Occipital lobe (tissue), 2 donors: Measurements from ENCODE around the gene TUBB2B. TPM values are rescaled to one million over a fixed set of nuclear protein-coding genes. Genes with fewer than 3 reads are reported as not detected.
A peak's percentile ranks its signal among the peaks of the same experiment; 100 is the strongest.
"Not testable (repeated sequence)": the region's sequence is repeated elsewhere in the genome, so short reads cannot be mapped to it uniquely, and the experiment has no call there.

ENCODE experiments used
- DNase-seq: peaks from one replicate; lab custom pipeline; 2025; lab: John Stamatoyannopoulos, UW
- total RNA-seq: library from RNA; depleted of rRNA; stranded (reverse); fragments of >200 nt; gene quantifications from one replicate; pipeline ENCODE4 v1.2.3, GENCODE V29; 2014

TUBB2B gene
- total RNA-seq, 1 donor from 2014 or later: 4,324 TPM

DNA sequence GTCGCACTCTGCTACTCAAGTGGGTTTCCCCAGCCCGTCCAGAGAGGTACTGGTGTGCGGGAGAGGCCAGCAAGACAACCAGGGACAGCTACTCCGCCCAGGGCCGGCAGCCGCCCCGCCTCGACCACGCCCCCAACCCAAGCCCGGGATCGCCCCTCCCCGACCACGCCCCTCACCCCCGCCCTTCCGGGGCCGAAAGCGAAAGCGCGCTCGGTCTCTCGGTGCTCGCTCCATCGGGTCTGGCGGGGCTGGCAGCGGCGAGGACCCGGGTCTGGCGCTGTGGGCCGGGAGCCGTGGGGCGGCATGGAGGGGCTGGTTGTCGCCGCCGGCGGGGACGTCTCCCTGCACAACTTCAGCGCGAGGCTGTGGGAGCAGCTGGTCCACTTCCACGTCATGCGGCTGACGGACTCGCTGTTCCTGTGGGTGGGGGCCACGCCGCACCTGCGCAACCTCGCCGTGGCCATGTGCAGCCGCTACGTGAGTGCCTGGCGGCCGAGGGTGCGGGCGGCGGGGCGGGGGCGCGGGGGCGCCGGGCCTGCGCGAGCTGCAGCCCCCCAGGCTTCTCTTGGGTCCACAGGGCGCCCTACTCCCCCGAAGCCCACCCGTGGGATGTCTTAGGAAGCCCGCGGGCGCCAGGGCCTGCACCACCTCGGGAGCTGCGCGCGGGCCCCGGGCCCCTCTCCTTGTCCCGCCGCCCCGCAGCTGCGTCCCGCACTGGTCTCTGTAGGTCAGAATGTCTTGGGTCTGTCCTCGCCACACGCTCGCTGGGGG is 31.5 kb upstream of the TUBB2B start, which contains the start of gene PSMG4:
Gene PSMG4 (plus strand): TSS at position 228 of the 771 bp plus-strand sequence. CDS start 76 bp downstream, at position 304.
- peak; percentile 92 for DNase-seq

- no peak for DNase-seq
Measured at GRCh38 chr6:3258201-3258600, 30.7 kb upstream of the TUBB2B start.

DNA sequence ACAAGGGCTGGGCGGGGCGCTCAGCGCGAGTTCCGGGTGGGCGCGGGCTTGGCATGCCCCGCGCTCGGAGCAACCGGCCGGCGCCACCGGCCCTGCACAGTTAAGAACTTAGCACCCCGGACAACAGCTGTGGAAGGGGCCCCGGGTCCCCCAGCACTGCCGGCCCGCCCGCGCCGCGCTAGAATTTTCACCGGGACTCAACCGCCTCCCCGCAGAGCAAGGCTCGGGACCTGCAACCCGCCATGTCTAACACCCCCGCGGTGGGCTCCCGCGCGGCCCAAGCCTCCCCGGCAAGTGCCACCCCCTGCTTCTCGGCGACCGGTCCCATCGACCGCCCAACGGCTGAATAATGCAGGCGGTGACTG is 26.1 kb upstream of the TUBB2B start:
- DNase-seq: no peak

- no peak for DNase-seq
Measured at GRCh38 chr6:3252861-3253596, 25.6 kb upstream of the TUBB2B start.

DNA sequence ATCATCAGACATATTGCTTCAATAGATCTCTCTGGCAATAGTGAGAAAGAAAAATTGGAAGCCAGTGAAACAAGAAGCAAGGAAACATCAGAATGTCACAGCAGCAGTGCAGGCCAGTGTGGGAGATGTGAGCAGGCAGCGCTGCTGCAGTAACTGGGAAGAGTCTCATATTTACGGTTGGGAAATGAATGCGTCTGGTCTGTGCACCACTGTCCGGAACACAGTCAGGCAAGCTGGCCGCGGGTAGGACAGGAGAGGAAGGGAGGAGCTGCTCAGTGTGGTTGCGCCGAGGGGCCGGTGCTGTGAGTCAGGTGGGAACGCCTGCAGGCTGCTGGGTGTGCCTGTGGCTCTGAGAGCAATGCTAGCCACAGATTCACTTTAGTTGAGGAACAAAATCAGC is 24.9 kb upstream of the TUBB2B start:
- DNase-seq: no peak

- peak; percentile 72 for DNase-seq
Measured at GRCh38 chr6:3251462-3252314, 24.2 kb upstream of the TUBB2B start.

GRCh38 chr6:3250231-3250675 is 22.8 kb upstream of the TUBB2B start:
- no peak for DNase-seq

DNA sequence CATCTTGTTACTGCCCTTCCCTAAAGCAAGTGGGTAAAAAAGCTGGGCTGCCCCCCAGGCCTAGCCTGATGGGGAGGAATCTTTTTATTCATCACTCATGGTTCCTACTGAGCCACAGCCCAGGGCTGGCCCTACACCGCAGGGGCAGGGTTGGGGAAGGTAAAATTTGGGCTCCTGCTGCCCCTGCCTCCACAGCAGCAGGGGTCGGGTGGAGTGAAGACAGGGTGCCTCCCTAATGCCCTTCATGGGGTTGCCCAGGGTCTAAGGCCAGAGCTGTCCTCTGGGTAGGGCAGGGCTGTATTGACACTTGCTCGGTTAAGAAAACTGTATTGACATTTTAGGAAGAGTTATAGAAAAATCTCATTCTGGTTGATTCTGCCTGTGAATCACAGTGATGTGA is 22.4 kb upstream of the TUBB2B start:
- DNase-seq: no peak

DNA sequence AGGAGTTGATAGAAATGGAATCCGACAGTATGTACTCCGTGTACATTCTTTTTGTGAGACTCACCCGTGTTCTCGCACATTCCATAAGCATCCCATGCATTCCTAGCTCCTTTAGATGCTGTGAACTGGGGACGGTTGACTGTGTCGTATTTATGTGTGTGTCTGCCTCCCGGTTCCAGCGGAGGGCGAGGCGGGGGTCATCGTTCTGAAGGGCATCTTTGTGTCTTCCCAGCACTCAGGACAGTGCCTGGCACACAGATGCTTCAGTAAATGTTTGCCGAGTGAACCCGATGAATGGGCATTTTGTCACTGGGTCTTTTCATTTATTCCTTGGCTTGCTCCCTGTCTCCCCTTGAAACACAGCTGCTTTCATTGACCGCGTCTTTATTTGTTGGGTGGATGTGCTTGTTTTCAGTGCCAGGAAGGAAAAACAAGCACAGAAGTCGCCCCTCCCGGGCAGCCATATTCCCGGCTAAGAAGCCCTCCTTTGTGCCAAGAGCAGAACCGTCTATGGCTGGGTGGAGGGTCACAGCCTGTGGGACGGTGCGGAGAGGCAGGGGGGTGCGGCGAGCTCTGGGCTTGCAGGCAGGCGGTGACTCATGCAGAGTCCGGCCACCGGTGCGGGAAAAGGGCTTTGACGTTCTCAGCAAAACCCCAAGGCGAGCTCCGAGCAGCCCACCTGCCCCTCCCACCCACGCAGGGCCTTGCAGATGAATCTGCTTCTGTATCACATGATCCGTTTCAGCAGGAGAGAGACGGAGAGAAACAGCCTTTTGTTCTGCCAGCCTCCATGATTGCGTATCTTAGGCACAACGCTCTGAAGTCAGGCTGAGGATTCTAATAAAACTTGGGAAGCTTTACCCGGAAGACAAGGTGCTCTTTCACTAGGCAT is 20.0 kb upstream of the TUBB2B start:
- peak; percentile 91 for DNase-seq

DNA sequence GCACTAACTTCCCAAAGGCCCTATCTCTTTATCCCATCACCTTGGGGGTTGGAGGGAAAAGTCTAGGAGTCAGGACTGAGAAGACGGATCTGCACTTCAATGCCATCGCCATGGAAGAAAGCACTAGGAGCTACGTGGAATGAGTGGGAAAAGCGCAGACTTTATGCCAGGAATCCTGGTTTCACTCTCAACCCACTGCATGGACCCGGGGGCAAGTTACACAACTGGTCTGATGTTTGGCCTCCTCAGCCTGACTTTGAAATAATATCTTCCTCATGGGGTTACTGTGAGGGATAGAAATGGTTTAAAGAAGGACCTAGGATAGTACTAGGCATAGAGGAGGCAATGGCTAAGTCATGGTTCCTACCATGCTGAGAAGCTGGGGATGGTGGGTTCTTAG is 17.8 kb upstream of the TUBB2B start:
- no peak for DNase-seq

GRCh38 chr6:3244832-3245161 is 17.3 kb upstream of the TUBB2B start:
- not testable (repeated sequence) for DNase-seq

DNA sequence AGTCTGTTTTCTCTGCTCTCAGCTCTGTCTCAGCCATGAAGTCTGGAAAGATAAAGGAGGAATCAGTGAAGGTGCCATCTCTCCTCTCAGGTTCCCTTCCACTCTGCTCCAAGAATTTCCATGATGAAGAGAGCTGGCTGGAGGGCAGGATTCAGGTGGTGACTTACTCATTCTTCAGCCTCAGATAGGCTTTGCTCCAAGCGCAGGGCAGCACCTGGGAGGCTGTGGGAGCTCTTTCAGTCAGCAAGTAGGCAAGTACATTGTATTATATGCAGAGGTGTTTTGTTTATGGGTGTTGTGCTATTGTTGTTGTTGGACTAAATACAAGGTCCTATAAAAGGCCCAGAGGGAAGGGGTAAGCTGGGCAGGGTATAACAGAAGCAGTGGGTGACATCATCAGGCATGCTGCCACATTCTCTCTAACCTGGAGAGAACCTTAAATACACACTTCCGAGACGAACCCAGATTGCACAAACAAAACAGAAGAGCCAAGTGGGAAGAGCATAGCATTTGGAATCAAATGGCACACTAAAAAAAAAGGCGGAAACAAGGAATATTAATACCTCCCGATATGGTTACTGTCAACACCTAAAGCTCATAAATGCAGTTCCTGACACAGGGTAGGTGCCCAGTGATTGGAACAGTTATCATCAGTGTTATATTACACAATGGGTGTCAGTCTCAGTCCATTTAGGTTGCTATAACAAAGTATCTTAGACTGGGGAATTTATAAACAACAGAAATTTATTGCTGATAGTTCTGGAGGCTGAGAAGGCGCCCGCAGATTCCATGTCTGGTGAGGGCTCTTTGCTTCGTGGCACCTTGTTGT is 16.8 kb upstream of the TUBB2B start:
- no peak for DNase-seq

DNA sequence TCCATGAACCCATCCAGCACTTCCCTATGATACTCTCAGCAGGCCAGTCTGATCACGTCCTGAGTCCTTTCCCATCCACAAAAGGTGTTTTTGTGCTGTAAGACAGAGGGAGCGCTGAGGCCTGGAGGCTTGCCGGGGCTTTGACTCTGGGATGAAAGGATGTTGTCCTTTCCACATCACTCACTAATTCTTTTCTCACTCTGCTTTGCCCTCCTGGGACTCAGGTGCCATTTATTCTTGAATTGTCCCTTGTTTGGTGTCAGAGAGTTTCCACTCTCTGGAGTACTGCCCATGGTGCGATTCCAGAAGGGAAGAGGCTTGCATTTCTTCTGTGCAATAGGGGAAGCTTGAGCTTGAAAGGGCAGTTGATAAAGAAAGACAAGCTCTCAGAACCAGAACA is 15.3 kb upstream of the TUBB2B start:
- no peak for DNase-seq

DNA sequence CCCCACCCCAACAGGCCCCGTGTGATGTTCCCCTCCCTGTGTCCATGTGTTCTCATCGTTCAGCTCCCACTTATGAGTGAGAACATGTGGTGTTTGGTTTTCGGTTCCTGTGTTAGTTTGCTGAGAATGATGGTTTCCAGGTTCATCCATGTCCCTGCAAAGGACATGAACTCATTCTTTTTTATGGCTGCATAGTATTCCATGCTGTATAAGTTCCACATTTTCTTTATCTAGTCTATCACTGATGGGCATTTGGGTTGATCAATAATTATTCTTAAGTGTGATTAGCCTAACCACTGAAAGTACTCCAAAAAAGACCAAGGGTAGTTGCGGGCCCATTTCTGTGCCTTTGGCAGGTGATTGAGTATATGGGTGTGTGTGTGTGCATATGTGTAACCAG is 14.3 kb upstream of the TUBB2B start:
- DNase-seq: not testable (repeated sequence)

- no peak for DNase-seq
Measured at GRCh38 chr6:3240595-3240994, 13.1 kb upstream of the TUBB2B start.

DNA sequence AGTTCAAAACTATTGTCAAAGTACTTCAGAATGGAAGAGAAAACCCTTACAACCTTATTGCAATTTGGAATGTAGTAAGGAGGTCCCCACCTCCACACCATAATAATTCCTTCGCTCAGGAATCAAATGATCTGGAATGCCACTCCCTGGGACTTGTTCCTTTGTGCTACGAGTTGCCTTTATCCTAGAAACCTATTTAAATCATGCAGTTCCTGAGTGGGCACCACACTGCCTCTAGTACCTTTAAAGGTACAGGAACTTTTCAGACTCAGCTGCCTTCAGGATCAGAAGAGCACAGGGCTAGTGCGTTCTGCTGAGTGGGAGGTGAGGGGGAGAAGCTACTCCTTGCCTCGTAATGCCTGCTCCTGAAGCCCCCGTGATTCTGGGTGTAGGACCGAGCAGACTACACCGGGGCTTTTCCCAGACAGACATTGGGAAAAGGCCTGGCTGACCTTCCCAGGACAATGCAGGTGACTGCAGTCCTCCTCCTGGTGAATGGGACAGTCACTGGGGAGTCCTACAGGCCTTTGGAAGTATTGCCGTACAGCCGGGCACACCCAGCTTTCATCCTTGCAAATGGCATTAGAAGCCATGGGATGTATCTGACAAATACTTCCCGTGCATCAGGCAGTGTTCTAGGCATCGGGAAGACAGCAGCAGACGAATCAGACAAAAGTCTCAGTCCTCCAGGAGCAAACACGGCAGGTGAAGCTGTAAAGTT is 11.8 kb upstream of the TUBB2B start:
- no peak for DNase-seq

DNA sequence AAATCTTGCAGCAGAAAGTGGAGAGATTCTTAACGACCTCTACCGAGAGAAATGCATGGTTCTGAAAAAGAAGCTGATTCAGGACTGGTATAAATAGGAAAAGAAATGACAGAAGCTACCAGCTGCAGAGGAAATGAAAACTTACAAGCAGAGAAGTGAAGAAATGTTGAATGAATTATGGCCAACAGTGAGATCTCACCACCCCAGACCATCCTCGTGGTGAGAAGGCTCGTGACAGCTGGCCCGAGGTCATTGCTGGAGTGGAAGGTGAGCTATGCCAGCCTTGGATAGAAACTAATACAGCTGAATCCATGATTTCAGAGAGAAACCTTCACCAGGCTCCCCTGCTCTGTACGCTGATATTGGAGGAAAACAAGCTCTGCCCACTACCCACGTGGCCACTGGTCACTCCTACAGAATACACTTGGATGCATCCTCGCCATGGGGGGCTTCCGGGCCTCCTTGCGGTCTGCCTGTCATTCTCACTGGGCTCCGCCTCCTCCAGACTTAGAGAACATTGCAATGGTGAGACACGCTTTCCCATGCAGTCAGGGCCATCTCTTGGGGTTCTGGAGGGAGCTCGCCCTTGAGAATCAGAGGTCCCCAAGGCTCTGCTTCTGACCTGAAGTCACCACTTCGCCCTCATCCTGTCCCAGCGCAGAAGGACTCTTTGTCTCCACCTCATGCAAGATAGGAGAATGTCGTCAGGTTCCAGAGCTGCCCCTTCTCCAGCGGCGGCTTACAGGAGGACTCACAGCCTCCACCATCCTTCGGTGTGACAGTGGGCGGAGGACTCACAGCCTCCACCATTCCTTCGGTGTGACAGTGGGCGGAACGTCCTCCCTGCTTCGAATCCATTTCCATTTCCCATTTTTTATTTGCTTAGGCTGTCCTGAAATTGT is 10.6 kb upstream of the TUBB2B start:
- DNase-seq: peak; percentile 39

- no peak for DNase-seq
Measured at GRCh38 chr6:3236005-3236404, 8.6 kb upstream of the TUBB2B start.
